ENCODE measurements around the gene SEMA3B. TPM values are rescaled to one million over a fixed set of nuclear protein-coding genes. Genes with fewer than 3 reads are reported as not detected.
"Not testable (repeated sequence)": the region's sequence is repeated elsewhere in the genome, so short reads cannot be mapped to it uniquely, and the experiment has no call there.

SEMA3B gene
- total RNA-seq, 4 donors from 2014 or later: 29.1 to 54.9 (median 44.2) TPM

- H3K27ac ChIP-seq: peak overlapping the region; percentile 83 to 100 (median 96)
- H3K9me3 ChIP-seq: peaks cover 0 to 8% (median 0%) of the 10 kb centered on the region in 3 donors
- peaks cover 3 to 94% (median 35%) of the 10 kb centered on the region in 3 donors for H3K4me1 ChIP-seq
- TF ChIP-seq POLR2AphosphoS5 (IDR thresholded peaks at IDR 0.05): peak; percentile 66
- no peak for TF ChIP-seq EP300 (IDR thresholded peaks at IDR 0.05)
- TF ChIP-seq CTCF (IDR thresholded peaks at IDR 0.05): peak in 3 of 4 experiments; percentile 99 to 100 (median 99)
- peak; percentile 38 to 65 for TF ChIP-seq POLR2A (IDR thresholded peaks at IDR 0.05)
- H3K4me3 ChIP-seq: peak overlapping the region; percentile 35 to 63
- peak; percentile 87 for ATAC-seq
- peaks cover 0 to 38% of the 10 kb centered on the region in 2 donors for H3K36me3 ChIP-seq
- no peaks in the 10 kb centered on the region for H3K27me3 ChIP-seq
- WGBS, 2 donors (ENCODE audit: low coverage in 1 of 2): 0% methylated on average over 6 of the region's 70 CpGs; no CpG with 5 or more reads in 1 of the 2 donors
These were observed 8.7 kb upstream of the SEMA3B start for GRCh38 chr3:50260027-50260941.

DNA sequence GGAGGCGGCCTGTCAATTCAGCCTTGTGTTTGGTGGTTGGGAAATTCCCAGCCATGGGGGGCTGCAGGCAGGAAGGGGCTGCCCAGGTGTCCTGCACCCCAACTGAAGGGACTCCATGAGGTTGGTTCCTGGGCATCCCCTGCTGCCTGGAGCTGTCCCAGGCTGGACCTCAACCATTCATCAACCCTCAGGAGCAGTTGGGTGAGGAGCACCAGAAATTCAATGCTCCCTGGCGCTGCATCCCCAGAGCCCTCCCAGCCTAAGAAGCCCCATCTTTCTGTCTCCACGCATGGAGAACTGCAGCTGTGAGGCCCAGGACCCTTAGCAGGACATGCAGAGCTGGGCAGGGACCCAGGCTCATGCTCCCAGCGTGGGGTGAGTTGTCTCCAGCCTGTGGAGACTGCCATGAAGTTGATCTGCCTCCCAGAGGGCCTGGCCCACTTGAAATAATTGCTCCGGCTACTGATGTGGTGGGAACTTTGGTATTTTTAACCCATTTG lies 8.0 kb upstream of the SEMA3B start:
- H3K9me3 ChIP-seq: peaks cover 0 to 8% (median 0%) of the 10 kb centered on the region in 3 donors
- H3K4me3 ChIP-seq: peak overlapping the region in 1 of 2 donors; percentile 63
- ATAC-seq: no peak
- H3K27ac ChIP-seq: peak overlapping the region; percentile 83 to 100 (median 96)
- WGBS, 2 donors (ENCODE audit: low coverage in 1 of 2): no CpG with 5 or more reads among the region's 5 CpGs
- H3K4me1 ChIP-seq: peaks cover 3 to 94% (median 38%) of the 10 kb centered on the region in 3 donors
- TF ChIP-seq CTCF (IDR thresholded peaks at IDR 0.05): no peak
- no peak for TF ChIP-seq EP300 (IDR thresholded peaks at IDR 0.05)
- TF ChIP-seq POLR2AphosphoS5 (IDR thresholded peaks at IDR 0.05): no peak
- TF ChIP-seq POLR2A (IDR thresholded peaks at IDR 0.05): no peak
- H3K36me3 ChIP-seq: peaks cover 0 to 31% of the 10 kb centered on the region in 2 donors
- H3K27me3 ChIP-seq: no peaks in the 10 kb centered on the region

GRCh38 chr3:50261505-50261904 lies 7.4 kb upstream of the SEMA3B start:
- ATAC-seq: no peak
- 14 to 17% methylated on average over 1 of the region's 2 CpGs for WGBS, 2 donors (ENCODE audit: low coverage in 1 of 2)
- H3K27ac ChIP-seq: peak overlapping the region; percentile 83 to 100 (median 96)
- no peak overlapping the region for H3K4me3 ChIP-seq
- H3K9me3 ChIP-seq: peaks cover 0 to 8% (median 0%) of the 10 kb centered on the region in 3 donors
- H3K27me3 ChIP-seq: no peaks in the 10 kb centered on the region
- H3K4me1 ChIP-seq: peaks cover 3 to 94% (median 42%) of the 10 kb centered on the region in 3 donors
- H3K36me3 ChIP-seq: peaks cover 0 to 26% of the 10 kb centered on the region in 2 donors
- TF ChIP-seq POLR2A (IDR thresholded peaks at IDR 0.05) (no peak), CTCF (IDR thresholded peaks at IDR 0.05) (no peak), EP300 (IDR thresholded peaks at IDR 0.05) (no peak), POLR2AphosphoS5 (IDR thresholded peaks at IDR 0.05) (no peak)

DNA sequence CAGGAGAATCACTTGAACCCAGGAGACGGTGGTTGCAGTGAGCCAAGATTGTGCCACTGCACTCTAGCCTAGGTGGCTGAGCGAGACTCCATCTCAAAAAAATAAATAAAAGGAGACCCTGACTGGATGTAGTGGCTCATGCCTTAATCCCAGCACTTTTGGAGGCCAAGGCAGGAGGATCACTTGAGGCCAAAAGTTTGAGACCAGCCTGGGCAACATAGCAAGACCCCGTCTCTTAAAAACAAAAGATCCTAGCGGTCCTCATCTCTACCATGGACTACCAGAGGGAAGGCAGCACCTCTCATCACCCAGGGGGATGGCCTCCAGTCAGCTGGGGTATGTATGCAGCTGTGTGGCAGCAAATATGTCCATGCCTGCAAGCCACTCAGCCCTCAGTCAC lies 6.7 kb upstream of the SEMA3B start:
- not testable (repeated sequence) for H3K27me3 ChIP-seq, H3K9me3 ChIP-seq, ATAC-seq, H3K4me3 ChIP-seq
- Histone ChIP-seq H3K36me3 (peaks cover 0 to 19% of the 10 kb centered on the region in 2 donors), H3K4me1 (peaks cover 3 to 94% (median 42%) of the 10 kb centered on the region in 3 donors), H3K27ac (peak overlapping the region in 3 of 4 donors; percentile 95 to 100 (median 98))
- WGBS, 2 donors (ENCODE audit: low coverage in 1 of 2): 86 to 90% methylated on average over 2 to 4 of the region's 4 CpGs

GRCh38 chr3:50262778-50263177 lies 6.2 kb upstream of the SEMA3B start:
- 40% methylated on average over 1 of the region's 7 CpGs; no CpG with 5 or more reads in 1 of the 2 donors for WGBS, 2 donors (ENCODE audit: low coverage in 1 of 2)
- no peak for ATAC-seq
- TF ChIP-seq EP300 (IDR thresholded peaks at IDR 0.05): no peak
- TF ChIP-seq CTCF (IDR thresholded peaks at IDR 0.05): no peak
- no peak for TF ChIP-seq POLR2A (IDR thresholded peaks at IDR 0.05)
- no peak for TF ChIP-seq POLR2AphosphoS5 (IDR thresholded peaks at IDR 0.05)
- H3K4me3 ChIP-seq: no peak overlapping the region
- peaks cover 0 to 3% (median 0%) of the 10 kb centered on the region in 3 donors for H3K9me3 ChIP-seq
- H3K27me3 ChIP-seq: no peaks in the 10 kb centered on the region
- H3K36me3 ChIP-seq: peaks cover 0 to 13% of the 10 kb centered on the region in 2 donors
- peaks cover 3 to 94% (median 42%) of the 10 kb centered on the region in 3 donors for H3K4me1 ChIP-seq
- peak overlapping the region in 3 of 4 donors; percentile 95 to 100 (median 98) for H3K27ac ChIP-seq

Data from gastroesophageal sphincter (tissue), 4 donors.